ACHN (cell line): ENCODE data around the gene MEIS1.
A peak's percentile ranks its signal among the peaks of the same experiment; 100 is the strongest.

Source experiments
- DNase-seq: peaks from one replicate; pipeline ENCODE4 v3.0.0-alpha.2; 2015
- in situ Hi-C: cut with HindIII; loops from 2 replicates; pipeline ENCODE4 v1.10.0; 2017; ENCODE audit warnings: low sequenced_read_pairs, low pct_ligation_motif_present, low pct_unique_long_range_greater_than_20kb

MEIS1 gene

GRCh38 chr2:66522611-66523376 is 87.9 kb downstream of the MEIS1 start:
- in situ Hi-C loops, result no loop called here
- no peak for DNase-seq

DNA sequence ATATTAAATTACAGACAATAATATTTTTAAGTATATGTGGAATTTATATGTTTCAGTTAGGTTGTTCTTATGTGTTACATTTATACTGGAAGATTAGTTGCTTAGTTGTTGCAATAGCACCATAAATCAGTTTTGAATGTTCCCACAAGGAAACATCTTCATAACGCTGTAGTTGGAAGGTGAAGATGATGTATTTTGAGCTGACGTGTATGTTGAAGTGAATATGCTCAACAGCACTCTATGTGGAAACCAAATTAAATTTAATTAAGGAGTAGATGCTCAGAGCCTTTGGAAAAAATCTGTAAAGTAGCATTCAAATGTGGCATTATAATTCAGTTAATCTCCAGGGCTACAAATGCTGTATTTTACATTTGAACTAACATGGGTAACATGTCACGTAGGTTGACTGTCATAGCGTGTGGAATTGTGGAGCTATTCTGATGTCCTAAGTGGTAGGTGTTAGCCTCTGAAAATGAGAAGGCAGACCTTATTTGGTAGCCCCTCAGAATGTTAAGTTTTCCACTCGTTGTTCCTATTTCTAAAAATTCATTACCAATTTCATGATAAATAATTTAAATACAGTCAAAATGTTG is 88.5 kb downstream of the MEIS1 start:
- in situ Hi-C loops, result no loop called here

DNA sequence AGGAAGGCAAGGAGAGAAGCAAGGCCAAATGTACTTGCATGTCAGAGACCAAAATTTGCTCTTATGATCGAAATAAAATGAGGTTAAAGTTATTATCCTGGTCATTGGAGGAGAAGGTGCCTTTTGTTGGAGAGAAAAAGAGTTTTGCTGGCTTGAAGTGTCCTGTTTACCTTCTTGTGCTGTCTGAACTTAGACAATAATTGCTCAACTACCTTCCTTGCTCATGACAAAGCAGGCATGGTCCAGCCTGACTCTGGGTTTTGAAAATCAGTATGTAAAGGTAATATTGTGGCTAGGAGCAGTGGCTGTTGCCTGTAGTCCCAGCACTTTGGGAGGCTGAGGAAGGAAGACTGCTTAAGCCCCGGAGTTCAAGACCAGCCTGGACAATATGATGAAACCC is 89.1 kb downstream of the MEIS1 start:
- in situ Hi-C loops, result no loop called here
- no peak for DNase-seq

More for the DNA sequence above, 88.5 kb downstream of the MEIS1 start:
- DNase-seq, result no peak

DNA sequence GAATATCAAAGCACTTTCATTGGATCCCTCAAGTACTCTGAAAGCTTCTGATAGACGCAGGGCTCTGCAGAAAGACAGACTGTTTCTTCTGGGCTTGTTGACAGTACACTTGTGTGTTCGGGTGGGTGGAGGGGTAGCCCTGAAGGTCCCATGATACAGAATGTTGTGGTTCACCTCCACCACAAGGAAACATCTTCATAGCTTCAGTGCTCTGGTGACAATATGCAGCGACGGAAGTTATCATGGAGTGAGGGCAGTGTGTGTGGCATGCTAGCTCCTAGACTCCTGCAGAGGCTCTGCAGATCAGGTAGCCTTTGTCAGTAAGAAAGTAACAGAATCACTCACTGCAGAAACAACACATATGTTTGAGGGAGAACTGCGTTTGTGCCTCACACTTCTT is 90.7 kb downstream of the MEIS1 start:
- in situ Hi-C loops, result no loop called here
- no peak for DNase-seq

DNA sequence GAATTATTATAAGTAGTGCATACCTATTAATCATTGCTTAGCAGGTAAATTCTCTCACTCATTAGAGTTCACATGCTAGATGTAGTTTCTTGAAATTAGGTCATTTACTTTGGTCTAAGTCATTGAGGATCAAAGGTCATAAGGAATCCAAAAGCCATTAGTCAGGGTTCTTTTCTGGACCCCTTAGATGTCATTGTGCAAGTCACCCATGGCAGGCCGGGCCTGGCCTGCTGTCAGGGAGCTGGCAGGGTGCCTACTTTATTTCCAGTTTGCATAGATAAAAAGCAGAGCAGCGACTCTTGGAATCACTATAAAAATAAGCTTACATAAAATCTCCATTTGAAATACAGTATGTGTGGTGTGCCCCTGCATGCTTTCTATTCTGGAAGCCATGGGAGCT is 91.3 kb downstream of the MEIS1 start:
- in situ Hi-C loops, result no loop called here
- no peak for DNase-seq

- in situ Hi-C loops, result no loop called here
- no peak for DNase-seq
These were observed 94.2 kb downstream of the MEIS1 start for GRCh38 chr2:66528974-66529724.

DNA sequence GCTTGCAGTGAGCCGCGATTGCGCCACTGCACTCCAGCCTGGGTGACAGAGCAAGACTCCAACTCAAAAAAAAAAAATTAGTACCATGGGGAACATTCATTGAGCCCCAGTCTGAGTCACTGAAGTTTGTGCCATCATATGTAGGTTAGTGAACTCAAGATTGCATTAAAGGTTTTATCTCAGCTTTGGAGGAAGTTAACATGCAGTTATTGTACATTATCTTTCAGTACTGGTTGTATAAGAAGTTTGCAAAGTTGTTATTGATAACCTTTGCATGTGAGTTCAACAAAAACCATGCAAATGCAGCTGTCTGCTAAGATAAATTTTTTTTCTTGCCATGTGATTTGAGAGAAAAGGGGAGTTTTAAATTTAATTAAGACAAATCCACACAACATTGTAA is 95.7 kb downstream of the MEIS1 start:
- in situ Hi-C loops, result no loop called here
- no peak for DNase-seq

DNA sequence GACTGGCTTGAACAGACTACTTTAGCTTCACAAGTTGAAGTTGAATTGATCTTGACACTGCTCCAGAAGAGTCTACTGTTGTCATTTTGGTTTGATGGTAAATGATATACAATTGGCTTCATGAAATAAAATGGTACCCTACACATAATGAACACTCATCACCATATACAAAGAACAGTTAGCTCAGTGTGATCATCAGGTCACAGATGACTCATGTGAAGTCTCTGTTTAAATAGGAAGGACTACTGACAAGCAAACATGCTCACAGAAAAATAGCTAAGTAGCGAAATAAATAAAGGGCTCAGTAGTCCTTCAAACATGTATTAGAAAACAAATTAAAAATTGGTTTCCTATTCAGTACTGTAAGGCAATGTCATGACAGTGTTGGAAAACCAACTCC is 96.2 kb downstream of the MEIS1 start:
- in situ Hi-C loops, result no loop called here
- DNase-seq, result no peak

DNA sequence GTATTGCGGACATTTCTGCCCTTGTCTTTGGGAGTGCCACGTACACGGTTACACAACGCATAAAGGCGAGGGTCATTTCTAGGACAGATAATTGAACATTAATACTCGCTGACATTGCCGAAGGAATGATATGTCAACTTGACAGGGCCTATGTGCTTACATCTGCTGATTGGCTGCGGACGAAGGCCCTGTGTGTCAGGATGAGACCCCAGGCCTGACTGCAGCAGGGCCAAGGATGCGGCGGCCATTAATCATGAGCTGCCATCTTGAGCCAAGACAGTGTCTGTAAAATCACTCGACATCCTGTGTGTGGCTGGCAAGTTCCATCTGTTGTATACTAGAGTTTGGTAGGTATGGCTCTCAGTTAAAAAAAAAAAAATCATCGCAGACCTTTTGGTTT is 96.6 kb downstream of the MEIS1 start:
- in situ Hi-C loops, result no loop called here
- no peak for DNase-seq

DNA sequence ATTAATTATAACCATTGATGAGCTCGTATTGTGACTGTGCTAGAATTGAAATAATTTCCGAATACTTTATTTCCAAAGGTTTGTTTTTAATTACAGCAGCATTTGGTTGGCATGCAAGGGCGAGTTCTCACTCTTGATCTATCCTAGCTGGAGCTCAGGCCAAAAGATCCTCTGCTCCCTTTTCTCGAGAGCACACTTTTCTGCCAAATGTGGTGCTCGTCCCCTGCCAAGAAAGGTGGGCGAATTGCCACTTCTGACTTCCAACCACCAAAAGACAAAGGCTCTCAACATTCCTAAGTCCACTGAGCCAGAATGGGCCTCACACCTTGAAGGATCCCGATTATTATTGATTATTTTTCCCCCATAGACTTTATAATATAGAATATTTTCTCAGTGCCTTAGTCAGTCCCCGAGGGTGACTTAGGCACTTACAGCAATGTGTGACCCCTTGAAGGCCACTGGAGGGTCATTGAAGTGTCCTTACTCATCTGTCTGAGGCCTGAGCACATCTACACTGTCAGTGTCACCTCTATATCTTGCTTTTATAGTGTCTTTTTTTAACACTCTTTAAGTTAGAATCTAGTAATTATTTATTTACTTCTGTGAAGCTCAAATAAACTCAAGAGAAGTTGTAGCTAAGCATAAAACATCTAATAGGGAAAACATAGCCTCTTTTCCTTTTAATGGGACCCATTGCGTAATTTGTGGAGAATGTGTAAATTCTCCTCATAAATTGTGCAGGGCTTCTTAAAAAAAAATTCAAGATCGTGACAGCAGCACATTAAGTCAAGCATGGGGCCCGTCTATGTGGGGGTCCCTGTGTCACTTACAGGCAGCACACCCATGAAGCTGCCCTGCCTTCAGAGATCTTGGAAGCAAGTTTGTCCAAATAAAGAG is 98.3 kb downstream of the MEIS1 start:
- in situ Hi-C loops, result no loop called here
- DNase-seq, result no peak

DNA sequence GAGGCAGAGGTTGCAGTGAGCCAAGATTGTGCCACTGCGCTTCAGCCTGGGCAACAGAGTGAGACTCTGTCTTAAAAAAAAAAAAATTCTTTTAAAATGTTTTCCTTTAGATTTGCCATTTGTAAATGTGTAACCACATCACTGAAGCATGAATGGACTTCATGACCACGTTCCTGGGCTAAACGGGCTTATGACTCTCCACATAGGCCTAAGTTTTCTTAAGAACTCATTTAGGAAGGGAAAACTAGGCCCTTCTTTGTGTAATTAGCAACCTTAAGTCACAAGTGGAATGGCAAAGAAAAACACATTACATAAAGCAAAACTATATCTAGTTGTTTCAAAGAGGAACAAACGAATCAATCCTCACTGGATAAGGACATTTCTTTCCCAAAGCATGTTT is 99.5 kb downstream of the MEIS1 start:
- in situ Hi-C loops, result no loop called here
- peak; percentile 35 for DNase-seq

- in situ Hi-C loops, result no loop called here
- DNase-seq, result no peak
These were observed 100.8 kb downstream of the MEIS1 start for GRCh38 chr2:66535574-66536289.

GRCh38 chr2:66536290-66536673 is 101.4 kb downstream of the MEIS1 start:
- DNase-seq, result no peak
- in situ Hi-C loops, result no loop called here

DNA sequence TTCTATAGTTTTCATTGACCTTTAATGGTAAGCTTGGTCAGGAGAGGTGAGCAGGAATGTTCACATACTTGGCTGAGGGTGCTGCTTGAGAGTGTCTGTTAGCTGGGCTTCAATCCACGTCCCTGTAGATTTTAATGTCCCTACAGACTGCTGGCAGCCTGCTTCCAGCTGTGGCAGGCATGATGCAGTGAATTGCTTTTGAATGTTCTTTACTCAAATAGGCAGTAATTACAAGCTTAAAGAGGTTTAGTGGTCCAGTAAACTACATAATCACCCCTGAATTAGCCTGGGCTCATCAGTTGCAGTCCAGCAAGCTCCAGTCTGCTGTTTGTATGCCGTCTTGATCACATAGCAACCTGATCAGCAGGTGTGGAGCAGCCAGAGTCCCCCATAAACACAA is 102.1 kb downstream of the MEIS1 start:
- in situ Hi-C loops, result no loop called here

GRCh38 chr2:66538291-66538690 is 103.4 kb downstream of the MEIS1 start:
- in situ Hi-C loops, result no loop called here
- no peak for DNase-seq

More for the DNA sequence above, 102.1 kb downstream of the MEIS1 start:
- DNase-seq, result no peak

DNA sequence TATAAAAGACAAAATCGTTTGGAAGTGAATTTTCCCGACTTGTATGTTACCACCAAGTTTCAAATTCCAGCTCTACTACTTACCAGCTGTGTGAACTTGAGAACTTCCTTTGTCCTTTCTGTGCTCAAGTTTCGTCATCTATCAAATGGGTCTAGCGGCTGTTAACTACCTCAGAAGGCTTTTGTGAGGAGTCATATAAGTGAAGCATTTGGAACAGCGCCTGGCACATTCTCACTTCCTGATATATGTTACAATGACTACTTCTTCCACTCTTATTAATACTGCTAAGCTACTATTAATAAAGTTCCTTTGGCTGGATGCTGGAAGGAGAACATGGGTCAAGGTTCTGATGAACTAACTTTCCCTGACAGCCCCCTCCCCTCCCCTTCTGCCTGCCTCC is 104.5 kb downstream of the MEIS1 start:
- no peak for DNase-seq
- in situ Hi-C loops, result no loop called here

DNA sequence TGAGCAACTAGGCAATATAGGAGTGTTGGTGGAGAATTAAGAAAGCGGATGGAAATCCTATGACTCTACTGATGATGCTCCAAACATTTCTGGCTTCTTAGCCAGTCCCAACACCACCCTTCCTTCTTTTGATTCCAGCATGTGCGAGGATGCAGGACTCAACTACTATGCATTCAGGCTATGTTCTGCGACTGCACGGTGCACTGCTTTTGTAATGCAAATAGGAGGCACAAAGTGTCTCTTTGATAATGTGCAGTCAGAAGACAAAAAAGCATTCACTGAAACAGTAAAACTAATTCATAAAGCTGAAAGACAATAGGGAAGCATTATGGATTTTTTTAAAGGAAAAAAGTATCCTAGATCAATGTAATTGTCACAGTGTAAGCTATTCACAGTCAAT is 106.7 kb downstream of the MEIS1 start:
- no peak for DNase-seq
- in situ Hi-C loops, result no loop called here

DNA sequence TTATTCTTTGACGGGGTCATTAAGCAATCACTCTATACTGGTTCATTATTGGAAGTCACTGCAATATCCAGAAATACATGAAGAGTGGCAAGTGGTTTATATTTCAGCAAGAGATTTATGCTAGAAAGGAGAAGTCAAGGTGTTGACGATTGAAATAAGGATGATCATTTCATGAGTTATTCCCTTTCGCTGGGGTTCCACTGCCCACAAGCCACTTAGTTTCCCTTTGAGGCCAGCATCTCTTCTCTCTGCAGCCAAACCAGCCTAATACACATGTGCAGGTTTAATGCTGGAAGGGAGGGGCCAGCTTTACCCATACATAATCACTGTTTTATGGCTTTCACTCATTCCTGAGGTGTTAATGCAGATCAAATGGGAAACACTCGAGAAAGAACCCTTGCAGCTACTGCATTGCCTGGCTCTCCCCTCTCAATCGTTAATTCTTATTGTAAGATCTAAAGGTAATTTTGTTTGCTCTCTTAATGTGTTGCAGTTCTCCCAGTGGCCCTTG is 108.4 kb downstream of the MEIS1 start:
- no peak for DNase-seq
- in situ Hi-C loops, result no loop called here
